NCI-H1092 treated with DMSO at 0.1 percent for 48 hours (cell line): ENCODE data around the gene LOX.
A peak's percentile ranks its signal among the peaks of the same experiment; 100 is the strongest.

Experiments
- DNase-seq: peaks from one replicate; lab custom pipeline; 2025; lab: John Stamatoyannopoulos, UW

LOX gene

DNA sequence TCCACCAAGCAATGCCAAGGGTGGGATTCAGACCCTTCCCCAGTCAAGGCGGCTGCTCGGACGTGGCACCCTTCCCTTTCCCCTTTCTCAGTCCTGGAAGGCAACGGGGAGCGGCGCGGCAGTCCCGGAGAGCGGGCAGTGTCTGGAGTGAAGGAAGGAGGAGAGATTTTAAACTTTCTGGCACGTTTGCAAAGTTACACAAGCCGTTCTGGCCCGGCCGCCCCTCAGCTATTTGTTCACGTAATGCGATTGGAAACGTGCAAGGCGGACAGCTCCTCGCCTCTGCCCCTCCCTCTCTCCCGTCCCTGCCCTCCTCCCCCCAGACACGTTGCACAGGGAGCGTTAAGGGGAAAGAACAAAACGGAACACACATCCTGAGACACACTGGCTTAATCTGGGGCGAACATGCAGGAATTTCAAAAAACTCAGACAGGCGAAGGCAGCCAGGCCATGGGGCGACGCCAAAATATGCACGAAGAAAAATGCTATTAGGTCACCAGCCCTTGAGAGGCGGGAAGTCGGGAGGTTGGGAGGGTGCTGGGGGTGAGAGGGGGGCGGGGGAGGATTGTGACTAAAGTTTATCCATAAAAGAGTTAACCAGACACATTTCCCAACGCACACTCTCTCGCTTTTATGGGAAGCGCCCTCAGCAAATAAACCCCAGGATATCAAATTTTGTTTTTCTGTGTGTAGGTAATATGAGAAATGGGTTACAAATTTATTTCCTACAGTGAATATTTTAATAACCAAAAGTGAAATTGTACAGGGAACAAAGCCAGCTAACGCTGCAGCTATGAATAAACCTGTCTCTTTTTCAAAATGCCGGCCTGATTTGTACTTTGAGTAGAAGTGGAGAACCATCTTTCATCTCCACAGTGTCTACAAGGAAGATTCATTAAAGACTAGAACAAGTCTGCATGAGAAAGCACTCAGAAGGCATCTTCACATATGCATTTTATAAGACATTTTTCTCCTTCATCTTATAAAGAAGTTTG lies at the start of gene LOX:
TSS of gene LOX (minus strand) at position 144 of the 995 bp plus-strand sequence. CDS start 274 bp downstream, outside the sequence.
- peak; percentile 7 for DNase-seq

GRCh38 chr5:122126756-122127321 lies 48.8 kb upstream of the LOX start:
- DNase-seq, result no peak

DNA sequence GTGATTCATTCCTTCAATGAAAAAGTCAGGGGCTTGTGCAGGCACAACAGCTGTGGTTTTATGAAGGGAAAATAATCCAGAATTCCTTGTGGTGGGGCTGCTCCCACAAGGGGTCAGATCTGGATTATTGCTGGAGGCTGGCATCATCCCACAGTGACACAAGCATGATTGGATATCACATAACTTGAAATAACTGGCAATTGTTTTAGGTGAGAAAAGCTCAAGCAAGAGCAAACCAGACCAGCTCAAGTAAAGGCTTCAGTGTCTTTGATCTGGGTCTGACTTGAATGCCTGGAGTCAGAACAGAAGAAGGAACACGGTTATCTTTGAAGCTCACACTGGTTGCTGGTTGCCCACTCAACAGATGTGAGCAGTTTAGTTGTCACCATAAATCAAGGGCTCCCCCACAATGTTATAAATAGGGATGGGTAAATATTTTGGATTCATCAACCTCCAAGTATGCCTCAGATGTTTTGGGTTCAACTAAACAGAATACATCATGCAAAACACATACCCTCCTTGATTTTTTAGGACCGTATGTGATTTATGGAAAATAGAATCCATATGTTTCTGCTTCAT lies 48.2 kb upstream of the LOX start:
- no peak for DNase-seq

GRCh38 chr5:122124766-122125165 lies 46.7 kb upstream of the LOX start:
- DNase-seq, result no peak

DNA sequence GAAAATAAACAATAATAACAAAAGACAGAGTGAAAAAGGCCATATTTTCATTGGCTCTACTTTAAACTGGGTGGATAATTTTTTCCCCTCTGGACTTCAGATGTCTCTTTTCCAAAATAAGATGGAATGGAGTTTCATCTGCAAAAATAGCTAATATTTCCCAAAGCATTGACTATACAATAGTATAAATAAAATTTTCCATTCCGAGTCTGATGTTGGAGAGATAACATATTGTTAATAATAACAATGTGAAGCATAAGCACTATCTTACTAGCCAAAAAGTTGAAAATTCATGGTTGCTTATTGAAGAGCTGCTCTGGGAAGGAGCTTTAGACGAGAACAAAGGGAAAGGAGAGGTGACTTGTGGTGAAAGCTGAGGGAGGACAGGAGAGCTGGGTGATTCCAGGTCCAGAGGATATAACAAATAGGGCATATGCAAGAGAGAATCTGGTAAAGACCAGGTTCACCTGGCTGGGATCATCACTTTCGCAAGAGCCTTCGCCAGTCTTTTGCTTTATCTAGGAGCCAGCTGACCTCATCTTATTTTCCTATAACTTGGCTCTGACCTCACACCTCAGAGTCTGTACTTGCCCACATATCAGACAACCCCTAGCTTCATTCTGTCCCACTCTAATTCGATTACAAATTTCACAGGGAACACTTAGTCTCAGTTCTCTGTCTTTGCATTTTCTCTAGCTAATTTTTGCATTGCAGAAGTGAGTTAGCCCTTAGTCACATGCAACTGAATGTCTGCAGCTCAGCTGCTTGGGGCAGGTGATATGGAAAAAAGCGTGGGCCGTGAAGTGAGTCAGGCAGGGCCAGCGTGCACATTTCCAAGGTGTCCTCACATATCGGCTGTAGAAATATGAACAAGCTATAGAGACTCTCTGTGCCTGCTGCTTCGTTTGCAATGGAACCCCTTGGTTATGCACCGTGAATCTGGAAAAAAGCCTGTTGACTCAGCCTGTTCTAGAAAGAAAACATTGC lies 43.7 kb upstream of the LOX start:
- no peak for DNase-seq

DNA sequence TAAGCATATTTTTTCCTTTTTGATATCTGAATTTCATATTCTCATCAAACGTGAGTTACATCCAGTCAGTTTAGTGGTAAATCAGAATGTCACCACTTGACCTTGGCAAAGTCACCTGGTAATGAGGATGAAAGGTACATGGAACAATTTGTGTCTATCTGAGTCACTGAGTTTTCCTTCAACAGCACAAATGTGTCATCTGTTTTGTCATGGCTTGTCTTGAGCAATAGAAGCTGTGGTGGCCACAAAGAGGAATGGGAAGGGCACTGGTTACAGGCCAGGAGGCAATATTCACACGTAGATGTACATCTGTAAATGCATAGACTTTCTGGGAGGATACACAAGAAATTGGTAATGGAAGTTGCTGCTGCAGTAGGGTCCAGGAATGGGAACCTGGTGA lies 42.9 kb upstream of the LOX start:
- DNase-seq, result no peak

DNA sequence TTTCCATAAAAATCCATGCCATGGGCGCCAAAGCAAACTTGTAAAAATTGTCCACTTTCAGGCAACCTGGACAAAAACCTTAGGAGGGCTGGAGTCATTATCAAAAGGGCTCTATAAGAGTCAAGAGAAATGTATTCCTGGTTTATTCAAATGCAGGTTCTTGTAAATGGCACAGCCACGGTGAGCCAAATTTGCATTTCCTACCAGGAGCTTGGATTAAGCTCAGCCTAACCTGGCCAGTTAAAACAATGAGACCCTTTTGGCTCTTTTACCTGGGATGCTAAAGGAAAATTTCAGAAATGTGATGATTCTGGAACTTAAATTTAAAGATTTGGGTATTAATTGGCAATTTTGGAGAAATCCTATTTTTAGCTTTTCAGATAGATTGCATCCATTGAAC lies 42.4 kb upstream of the LOX start:
- DNase-seq, result no peak

DNA sequence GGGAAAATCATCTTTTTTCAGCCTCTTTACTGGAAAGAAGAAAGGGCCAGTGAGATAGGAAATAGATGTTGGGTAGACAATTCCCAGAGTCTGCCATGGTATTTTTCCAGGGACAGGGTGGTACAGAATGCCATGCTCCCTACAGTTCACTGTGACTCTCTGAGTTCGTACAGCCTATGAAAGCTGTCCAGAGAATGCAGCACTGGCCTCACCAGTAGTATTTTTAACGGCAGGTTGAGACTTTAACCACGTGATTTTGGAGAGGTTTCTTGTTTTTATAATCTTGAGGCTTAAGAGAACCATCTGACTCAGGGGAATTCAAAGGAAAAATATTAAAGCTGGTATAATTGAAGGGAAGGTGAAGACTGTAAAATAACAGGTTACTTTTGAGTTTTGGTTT lies 41.1 kb upstream of the LOX start:
- no peak for DNase-seq

DNA sequence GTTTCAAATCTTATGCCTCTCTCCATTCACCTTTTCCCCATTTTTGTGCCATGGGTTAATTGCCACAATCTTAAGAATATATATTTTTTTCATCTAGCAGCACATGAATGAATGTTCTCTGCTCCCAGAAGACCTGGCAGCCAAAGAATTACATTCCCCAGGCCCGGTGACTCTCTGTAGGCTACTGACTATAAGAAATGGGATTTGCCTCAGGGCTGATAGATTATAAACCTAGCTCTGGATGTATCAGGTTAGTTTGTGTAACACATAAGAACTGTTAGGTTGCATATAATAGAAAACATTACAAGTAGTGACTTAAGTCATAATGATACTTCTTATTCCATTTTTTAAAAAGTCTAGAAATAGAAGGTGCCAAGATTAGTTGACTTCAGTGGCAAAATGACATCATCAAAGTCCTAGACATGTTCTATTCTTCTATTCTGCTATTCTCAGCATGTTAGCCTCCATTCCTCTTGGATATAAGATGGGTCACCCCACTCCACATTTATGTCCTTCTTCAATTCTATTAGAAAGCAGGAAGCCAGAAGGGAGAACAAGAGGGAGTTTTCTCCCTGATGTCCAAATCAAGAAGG lies 40.4 kb upstream of the LOX start:
- no peak for DNase-seq

DNA sequence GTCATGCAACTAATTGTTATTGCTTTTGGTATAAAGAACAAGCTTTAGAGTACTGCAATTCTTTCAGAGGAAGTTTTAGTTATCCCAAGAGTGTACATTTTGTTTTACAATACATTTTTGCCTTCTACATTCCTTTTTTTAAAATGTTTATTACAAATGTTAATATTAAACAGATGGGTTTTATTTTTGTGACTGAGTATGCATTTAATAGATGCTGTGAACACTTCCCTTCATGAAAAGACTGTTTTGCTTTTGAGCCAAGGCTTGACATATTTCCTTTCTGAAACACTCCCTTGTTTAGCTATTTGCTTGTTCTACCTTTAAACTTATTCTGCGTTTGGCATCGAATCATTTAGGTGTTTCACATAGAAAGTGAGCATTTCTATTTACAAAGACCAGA lies 36.4 kb upstream of the LOX start:
- DNase-seq, result no peak

GRCh38 chr5:122112733-122113558 lies 34.9 kb upstream of the LOX start:
- no peak for DNase-seq

- DNase-seq, result no peak
Observed at GRCh38 chr5:122112063-122112462, 34.0 kb upstream of the LOX start.

GRCh38 chr5:122111460-122111859 lies 33.4 kb upstream of the LOX start:
- DNase-seq, result no peak

DNA sequence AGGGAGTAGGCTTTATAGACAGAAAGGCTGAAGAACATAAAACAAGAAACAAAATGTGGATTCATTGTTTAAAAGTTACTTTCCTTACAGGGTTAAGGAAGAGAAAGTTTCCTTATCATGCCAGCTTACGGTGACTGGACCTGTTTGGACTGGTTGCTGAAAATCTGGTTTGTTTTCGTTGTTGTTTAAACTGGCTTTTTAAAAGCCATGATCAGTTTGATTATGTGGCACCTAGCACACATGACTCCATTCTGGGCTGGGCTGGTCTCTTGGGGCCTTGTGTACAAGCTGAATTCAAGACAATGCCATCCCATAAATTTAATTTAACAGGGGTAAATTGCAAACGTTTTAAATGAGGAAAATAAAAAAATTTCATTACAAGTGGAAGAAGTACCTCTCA lies 32.9 kb upstream of the LOX start:
- DNase-seq, result no peak

DNA sequence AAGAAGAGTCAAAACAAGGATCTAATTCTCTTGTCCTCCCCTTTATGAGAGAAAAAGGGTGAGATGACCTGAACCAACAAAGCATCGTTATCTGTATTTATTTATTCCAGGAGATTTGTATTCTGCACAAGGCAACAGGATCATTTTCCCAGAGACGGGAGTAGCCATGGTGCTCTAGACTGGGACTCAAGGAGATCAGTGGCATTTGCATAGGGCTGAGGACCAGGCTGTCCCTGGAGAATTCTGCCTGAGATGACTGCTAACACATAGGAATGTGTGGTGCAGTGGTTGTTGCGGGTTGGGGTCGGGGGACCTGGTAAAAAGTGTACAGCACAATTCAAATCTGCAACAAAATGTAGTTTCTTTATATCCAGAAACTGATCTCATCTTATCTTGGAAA lies 29.0 kb upstream of the LOX start:
- no peak for DNase-seq

GRCh38 chr5:122105909-122106308 lies 27.9 kb upstream of the LOX start:
- DNase-seq, result no peak

- no peak for DNase-seq
Observed at GRCh38 chr5:122102825-122103224, 24.8 kb upstream of the LOX start.

- peak; percentile 27 for DNase-seq
Observed at GRCh38 chr5:122101636-122102285, 23.7 kb upstream of the LOX start.

- DNase-seq, result no peak
Observed at GRCh38 chr5:122099060-122099790, 21.2 kb upstream of the LOX start.
